Left lung (tissue), 10 donors: ENCODE results near the gene NAV3. TPM values are rescaled to one million over a fixed set of nuclear protein-coding genes. Genes with fewer than 3 reads are reported as not detected.
A peak's percentile ranks its signal among the peaks of the same experiment; 100 is the strongest.

Experiments used
- ATAC-seq: fragments of 200-7000 bp; cut with Tn5 transposase; one replicate; pipeline ENCODE4 v1.9.1; 2020; ENCODE audit warnings: moderate library complexity
- DNase-seq, 4 donors: peaks; one replicate each; pipeline ENCODE4 v3.0.0-alpha.2; 2013 to 2020
- H3K27ac ChIP-seq, 2 donors: fragments of 200-600 bp; sonication (generic) in 1 of 2; one replicate each; pipeline versions ENCODE4 v1.5.0 to v1.8.0; 2020 to 2021
- H3K27me3 ChIP-seq, 2 donors: fragments of 200-600 bp; sonication (generic) in 1 of 2; one replicate each; pipeline versions ENCODE4 v1.5.0 to v1.8.0; 2020 to 2021
- H3K36me3 ChIP-seq, 2 donors: fragments of 200-600 bp; sonication (generic) in 1 of 2; one replicate each; pipeline versions ENCODE4 v1.5.0 to v1.8.0; 2020 to 2021
- H3K4me1 ChIP-seq, 2 donors: fragments of 200-600 bp; one replicate each; pipeline ENCODE4 v1.8.0; 2021
- H3K4me3 ChIP-seq, 2 donors: fragments of 200-600 bp; sonication (generic) in 1 of 2; one replicate each; pipeline versions ENCODE4 v1.5.0 to v1.8.0; 2020 to 2021; ENCODE audit warnings: mild to moderate bottlenecking in 1 of 2
- H3K9me3 ChIP-seq, 2 donors: fragments of 200-600 bp; sonication (generic) in 1 of 2; one replicate each; pipeline versions ENCODE4 v1.5.0 to v1.8.0; 2020 to 2021
- CTCF ChIP-seq, 2 donors: fragments of 200-600 bp; sonication (generic) in 1 of 2; IDR thresholded peaks; one replicate each; pipeline versions ENCODE4 v1.5.0 to v1.8.0; 2021; ENCODE audit warnings: antibody characterized with exemption in 2 of 2
- intact Hi-C, 2 donors: fragments of 100-400 bp; cut with DNase I; formaldehyde crosslinking; loops; one replicate each; pipeline versions ENCODE4 v1.11.2 to v1.14.2; 2022
- polyA plus RNA-seq, 6 donors: library from polyadenylated mRNA; unstranded; fragments of 120-200 nt; gene quantifications; one replicate each; pipeline ENCODE4 v1.2.1, GENCODE V29; 2013; ENCODE audit not compliant: insufficient read length in 6 of 6
- total RNA-seq, 2 donors: library from RNA; stranded (reverse); fragmentation: NEBNext Ultra II Directional; extraction: Animal tissue kit (Norgen Biotek cat#: 25700); gene quantifications; one replicate each; pipeline ENCODE4 v1.2.1, GENCODE V29; 2021
- donor health status: DM: no; HTN: yes; CAD: no.
- donor health status: DM: no; HTN: no; CAD: no.

The NAV3 gene
- total and polyA plus RNA-seq, 8 donors: 5.2 to 10.8 (median 6.8) TPM

GRCh38 chr12:77893918-77894317 is 63.2 kb downstream of the NAV3 start:
- TF ChIP-seq CTCF (IDR thresholded peaks at IDR 0.05): no peak
- no peak for DNase-seq
- Histone ChIP-seq H3K36me3 (no peaks in the 10 kb centered on the region), H3K4me1 (no peaks in the 10 kb centered on the region), H3K4me3 (no peak overlapping the region), H3K27ac (no peak overlapping the region), H3K27me3 (no peaks in the 10 kb centered on the region), H3K9me3 (no peaks in the 10 kb centered on the region)
- intact Hi-C loops: no loop called here
- ATAC-seq: no peak

GRCh38 chr12:77894556-77894955 is 63.9 kb downstream of the NAV3 start:
- no peaks in the 10 kb centered on the region for H3K27me3 ChIP-seq
- TF ChIP-seq CTCF (IDR thresholded peaks at IDR 0.05): no peak
- intact Hi-C loops: no loop called here
- no peaks in the 10 kb centered on the region for H3K36me3 ChIP-seq
- ATAC-seq (no peak), DNase-seq (no peak)
- H3K27ac ChIP-seq: no peak overlapping the region
- no peaks in the 10 kb centered on the region for H3K4me1 ChIP-seq
- no peak overlapping the region for H3K4me3 ChIP-seq
- H3K9me3 ChIP-seq: no peaks in the 10 kb centered on the region

- Histone ChIP-seq H3K9me3 (peaks cover 0 to 2% of the 10 kb centered on the region in 2 donors), H3K27ac (no peak overlapping the region), H3K27me3 (no peaks in the 10 kb centered on the region), H3K4me3 (no peak overlapping the region), H3K36me3 (no peaks in the 10 kb centered on the region), H3K4me1 (no peaks in the 10 kb centered on the region)
- ATAC-seq (no peak), DNase-seq (no peak)
- intact Hi-C loops: no loop called here
- TF ChIP-seq CTCF (IDR thresholded peaks at IDR 0.05): no peak
Observed at GRCh38 chr12:77895699-77896098, 65.0 kb downstream of the NAV3 start.

- H3K4me1 ChIP-seq: no peaks in the 10 kb centered on the region
- intact Hi-C loops: no loop called here
- ATAC-seq (no peak), DNase-seq (no peak)
- no peaks in the 10 kb centered on the region for H3K27me3 ChIP-seq
- H3K27ac ChIP-seq: no peak overlapping the region
- no peak for TF ChIP-seq CTCF (IDR thresholded peaks at IDR 0.05)
- no peak overlapping the region for H3K4me3 ChIP-seq
- H3K36me3 ChIP-seq: no peaks in the 10 kb centered on the region
- peaks cover 0 to 4% of the 10 kb centered on the region in 2 donors for H3K9me3 ChIP-seq
Observed at GRCh38 chr12:77907936-77908335, 77.2 kb downstream of the NAV3 start.

- Histone ChIP-seq H3K9me3 (no peaks in the 10 kb centered on the region), H3K36me3 (no peaks in the 10 kb centered on the region), H3K4me3 (no peak overlapping the region), H3K27ac (no peak overlapping the region), H3K4me1 (no peaks in the 10 kb centered on the region), H3K27me3 (no peaks in the 10 kb centered on the region)
- intact Hi-C loops: no loop called here
- TF ChIP-seq CTCF (IDR thresholded peaks at IDR 0.05): no peak
- DNase-seq: peak in 1 of 4 donors; percentile 6
- no peak for ATAC-seq
Observed at GRCh38 chr12:77914081-77914488, 83.4 kb downstream of the NAV3 start.
